NCI-H1092 (cell line): ENCODE results near the gene LAMC3.

Experiments used
- DNase-seq: peaks from one replicate; lab custom pipeline; 2025; lab: John Stamatoyannopoulos, UW

Gene LAMC3

GRCh38 chr9:131121346-131121745, 112.4 kb downstream of the LAMC3 start:
- no peak for DNase-seq

DNA sequence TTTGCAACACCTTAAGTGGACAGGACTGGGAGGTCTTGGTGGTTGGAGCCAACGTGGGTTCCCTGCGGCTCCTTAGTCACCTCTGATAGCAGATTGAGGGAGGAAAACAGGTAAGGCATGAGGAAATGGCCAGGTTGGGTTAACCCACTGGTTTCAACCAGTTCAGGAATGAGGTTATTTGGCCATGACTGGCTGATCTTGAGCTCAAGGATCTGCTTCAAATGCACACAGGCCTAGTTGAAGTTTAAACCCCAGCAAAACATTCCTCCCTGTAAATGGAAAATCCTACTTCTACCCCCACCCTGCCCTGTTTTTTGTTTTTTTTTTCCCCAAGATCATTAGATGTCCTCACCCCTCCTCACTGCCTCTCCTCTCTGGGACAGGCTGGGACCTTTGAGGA, 113.2 kb downstream of the LAMC3 start:
- DNase-seq: no peak

DNA sequence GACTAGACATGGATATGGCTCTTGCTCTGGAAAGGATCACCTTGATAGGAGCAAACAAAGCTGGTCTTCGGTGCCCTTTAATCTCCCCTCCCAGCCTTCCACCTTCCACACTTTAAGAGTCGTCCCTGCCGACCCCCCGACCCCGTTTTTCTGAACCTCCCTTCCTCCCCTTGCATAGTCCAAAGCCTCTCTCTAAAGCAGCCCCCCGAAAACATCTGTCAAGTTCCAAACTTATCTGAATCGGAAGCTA, 116.0 kb downstream of the LAMC3 start:
- no peak for DNase-seq

- DNase-seq: peak; percentile 98
Observed at GRCh38 chr9:131125288-131126058, 116.5 kb downstream of the LAMC3 start, which contains the start of gene NUP214. Gene NUP214 (plus strand): TSS chr9:131125586. CDS start chr9:131125705, 119 bp downstream.

DNA sequence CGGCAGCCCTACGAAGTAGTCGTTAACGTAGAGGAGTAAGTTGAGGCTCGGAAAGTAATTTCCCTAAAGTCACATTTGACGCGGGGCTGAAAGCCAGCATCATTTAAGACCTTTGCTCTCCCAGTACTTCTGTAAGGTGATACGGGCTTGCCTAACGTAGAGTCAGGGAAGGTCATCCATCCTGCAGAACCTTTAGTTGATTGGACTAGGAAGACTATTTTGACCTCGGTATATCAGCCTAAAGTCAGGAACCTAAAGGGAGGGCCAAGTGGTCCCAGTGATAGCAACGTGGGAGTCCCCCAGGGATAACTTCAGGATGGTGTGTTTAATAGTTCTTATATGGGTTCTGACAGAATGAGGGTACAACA, 117.1 kb downstream of the LAMC3 start:
- DNase-seq: no peak

- no peak for DNase-seq
Observed at GRCh38 chr9:131129183-131129582, 120.2 kb downstream of the LAMC3 start.

DNA sequence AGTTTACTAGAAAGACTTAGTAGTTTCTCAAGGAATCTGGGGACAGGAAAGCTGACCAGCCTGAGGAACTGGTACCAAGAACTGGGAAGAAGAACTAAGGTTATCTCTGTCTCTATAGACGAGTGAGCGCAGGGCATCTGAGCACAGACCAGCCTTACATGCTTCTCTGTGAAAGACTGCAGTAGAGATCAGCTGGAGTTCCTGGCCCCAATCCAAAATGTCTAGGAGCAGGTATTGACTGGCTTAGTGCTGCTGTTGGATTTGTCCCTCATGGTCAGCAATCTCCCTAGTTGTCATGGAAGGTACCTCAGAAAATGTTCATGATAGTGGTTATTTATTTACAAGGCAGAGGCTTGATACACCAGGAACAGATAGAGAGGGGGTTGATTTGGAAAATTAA, 129.7 kb downstream of the LAMC3 start:
- no peak for DNase-seq

DNA sequence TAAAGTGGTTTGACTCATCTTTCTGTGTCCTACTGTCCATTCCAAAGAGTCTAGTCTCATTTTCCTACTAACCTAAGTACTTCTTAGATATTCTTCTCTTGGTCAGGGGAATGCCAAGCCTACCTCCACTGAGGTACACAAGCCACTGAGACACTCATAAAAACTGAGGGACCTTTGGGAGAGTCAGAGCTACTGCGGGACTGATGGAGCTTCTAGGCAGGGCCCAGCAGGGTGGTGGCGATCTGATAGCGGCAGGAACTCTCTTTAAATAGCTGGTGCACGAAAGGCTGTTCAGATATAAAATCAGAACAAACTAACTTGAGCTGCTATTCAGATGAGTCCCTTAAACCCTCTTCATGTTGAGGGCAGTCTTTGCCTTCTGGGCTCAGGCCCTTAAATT, 131.1 kb downstream of the LAMC3 start:
- no peak for DNase-seq

DNA sequence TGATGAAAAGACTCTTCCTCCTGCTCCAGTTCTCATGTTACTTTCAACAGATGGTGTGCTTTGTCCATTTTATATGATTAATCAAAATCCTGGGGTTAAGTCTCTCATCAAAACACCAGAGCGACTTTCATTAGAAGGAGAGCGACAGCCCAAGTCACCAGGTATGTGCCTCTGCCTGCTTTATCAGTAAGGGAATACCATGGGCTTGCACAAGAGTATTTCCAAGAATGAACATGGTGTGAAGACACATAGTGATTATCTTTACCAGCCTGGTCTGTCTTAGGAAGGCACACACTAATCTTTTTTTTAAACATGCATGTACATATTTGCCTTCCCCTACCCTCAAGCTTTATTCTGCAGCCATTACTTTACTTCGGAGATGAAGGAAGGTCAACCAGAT, 131.6 kb downstream of the LAMC3 start:
- DNase-seq: no peak

- DNase-seq: no peak
Observed at GRCh38 chr9:131142160-131142559, 133.2 kb downstream of the LAMC3 start.
